ENCODE results near the gene MCRIP2. TPM values are rescaled to one million over a fixed set of nuclear protein-coding genes. Genes with fewer than 3 reads are reported as not detected.

MCRIP2 gene
- total RNA-seq, 4 donors from 2014 or later: 61.3 to 124 (median 69.1) TPM

GRCh38 chr16:670485-671352, 29.1 kb downstream of the MCRIP2 start:
- no peak overlapping the region for H3K27ac ChIP-seq
- no peak for DNase-seq
- no peaks in the 10 kb centered on the region for H3K27me3 ChIP-seq
- H3K4me3 ChIP-seq (replicated peaks in 1 of 3): no peak overlapping the region
- H3K4me1 ChIP-seq: peaks cover 12 to 24% of the 10 kb centered on the region in 2 donors
- no peak for TF ChIP-seq CTCF (IDR thresholded peaks at IDR 0.05)
- TF ChIP-seq POLR2A (IDR thresholded peaks at IDR 0.05): no peak
- H3K9me3 ChIP-seq: no peaks in the 10 kb centered on the region
- WGBS, 2 donors: 72 to 94% methylated on average over 7 to 30 of the region's 52 CpGs
- intact Hi-C loops (cut with DNase I): no loop called here
- H3K36me3 ChIP-seq: peaks cover 33 to 44% of the 10 kb centered on the region in 2 donors

- Histone ChIP-seq H3K27me3 (no peaks in the 10 kb centered on the region), H3K4me1 (peaks cover 12 to 28% of the 10 kb centered on the region in 2 donors), H3K9me3 (no peaks in the 10 kb centered on the region), H3K27ac (no peak overlapping the region), H3K4me3 (replicated peaks in 1 of 3) (no peak overlapping the region), H3K36me3 (peaks cover 33 to 44% of the 10 kb centered on the region in 2 donors)
- no peak for DNase-seq
- WGBS, 2 donors: 93 to 95% methylated on average over 18 to 32 of the region's 40 CpGs
- TF ChIP-seq POLR2A (IDR thresholded peaks at IDR 0.05) (no peak), CTCF (IDR thresholded peaks at IDR 0.05) (no peak)
- intact Hi-C loops (cut with DNase I): no loop called here
Observed at GRCh38 chr16:671353-672131, 29.9 kb downstream of the MCRIP2 start.

GRCh38 chr16:672371-672770, 30.7 kb downstream of the MCRIP2 start:
- DNase-seq: no peak
- peaks cover 33 to 44% of the 10 kb centered on the region in 2 donors for H3K36me3 ChIP-seq
- 93% methylated on average over 8 of the region's 19 CpGs; no CpG with 5 or more reads in 1 of the 2 donors for WGBS, 2 donors

GRCh38 chr16:672851-673250, 31.2 kb downstream of the MCRIP2 start:
- DNase-seq: no peak
- peaks cover 12 to 21% of the 10 kb centered on the region in 2 donors for H3K4me1 ChIP-seq
- H3K9me3 ChIP-seq: no peaks in the 10 kb centered on the region
- no peak for TF ChIP-seq POLR2A (IDR thresholded peaks at IDR 0.05)
- no peak for TF ChIP-seq CTCF (IDR thresholded peaks at IDR 0.05)
- no peak overlapping the region for H3K4me3 ChIP-seq (replicated peaks in 1 of 3)
- no peak overlapping the region for H3K27ac ChIP-seq
- intact Hi-C loops (cut with DNase I): no loop called here
- peaks cover 33 to 44% of the 10 kb centered on the region in 2 donors for H3K36me3 ChIP-seq
- no peaks in the 10 kb centered on the region for H3K27me3 ChIP-seq
- WGBS, 2 donors: 96 to 97% methylated on average over 20 of the region's 21 CpGs

More at GRCh38 chr16:672371-672770, 30.7 kb downstream of the MCRIP2 start:
- peaks cover 12 to 25% of the 10 kb centered on the region in 2 donors for H3K4me1 ChIP-seq
- H3K4me3 ChIP-seq (replicated peaks in 1 of 3): no peak overlapping the region
- no peak for TF ChIP-seq CTCF (IDR thresholded peaks at IDR 0.05)
- TF ChIP-seq POLR2A (IDR thresholded peaks at IDR 0.05): no peak
- no peak overlapping the region for H3K27ac ChIP-seq
- intact Hi-C loops (cut with DNase I): no loop called here
- no peaks in the 10 kb centered on the region for H3K9me3 ChIP-seq
- H3K27me3 ChIP-seq: no peaks in the 10 kb centered on the region

Measured in thyroid gland (tissue), 4 donors.